Testis (tissue), 3 donors: Measurements from ENCODE around the gene SCN4B. TPM values are rescaled to one million over a fixed set of nuclear protein-coding genes. Genes with fewer than 3 reads are reported as not detected.

Source experiments
- DNase-seq: peaks from one replicate; pipeline ENCODE4 v3.0.0-alpha.2; 2019
- H3K27ac ChIP-seq, 2 donors: fragments of 200-600 bp; sonication (generic); one replicate each; pipeline ENCODE4 v1.5.1; 2019
- H3K27me3 ChIP-seq: fragments of 200-600 bp; sonication (generic); one replicate; pipeline ENCODE4 v1.5.1; 2019
- H3K36me3 ChIP-seq: fragments of 200-600 bp; sonication (generic); one replicate; pipeline ENCODE4 v1.5.1; 2017; ENCODE audit warnings: low read depth; ENCODE audit errors: missing control alignments
- H3K4me1 ChIP-seq: fragments of 200-600 bp; sonication (generic); one replicate; pipeline ENCODE4 v1.5.1; 2019
- H3K4me3 ChIP-seq, 2 donors: fragments of 200-600 bp; sonication (generic); one replicate each; pipeline ENCODE4 v1.5.1; 2017 to 2019
- H3K9me3 ChIP-seq: fragments of 200-600 bp; sonication (generic); one replicate; pipeline ENCODE4 v1.5.1; 2017
- POLR2A ChIP-seq: fragments of 450-650 bp; IDR thresholded peaks from one replicate; pipeline ENCODE4 v1.6.1; 2017; ENCODE audit warnings: antibody characterized with exemption, mild to moderate bottlenecking, moderate library complexity
- WGBS, 2 donors: methylation state at CpG; one replicate each; pipeline ENCODE4 v1.1.5; 2018; 5-methylcytosine and 5-hydroxymethylcytosine counted together
- intact Hi-C: fragments of 100-400 bp; cut with DNase I; formaldehyde crosslinking; loops from one replicate; pipeline ENCODE4 v1.15.1; 2023; ENCODE audit warnings: low total_unique reads
- polyA plus RNA-seq: library from polyadenylated mRNA; stranded (reverse); fragments of 350-450 nt; fragmentation: Illumina TruSeq; extraction: RNeasy Lipid Tissue Mini Kit (QIAGEN cat#74804); gene quantifications from one replicate; pipeline ENCODE4 v1.2.3, GENCODE V29; 2014; ENCODE audit warnings: low read depth, low replicate concordance; ENCODE audit not compliant: insufficient read depth
- total RNA-seq, 2 donors: library from RNA; depleted of rRNA; stranded (reverse); fragments of >200 nt; gene quantifications; one replicate each; pipeline ENCODE4 v1.2.3, GENCODE V29; 2016
- TF ChIP-seq, protein P1 (sequence below), 3 experiments: fragments of 450-650 bp in 2 of 3; fragments of 200-600 bp in 1 of 3; sonication (generic) in 1 of 3; IDR thresholded peaks; one replicate each; pipeline ENCODE4 v1.5.1; 2016 to 2019; ENCODE audit warnings: antibody characterized with exemption in 3 of 3, mild to moderate bottlenecking in 2 of 3, moderate library complexity in 1 of 3

Gene SCN4B
- total and polyA plus RNA-seq, 3 donors from 2014 or later, result 1.9 to 4.9 (median 2.0) TPM

DNA sequence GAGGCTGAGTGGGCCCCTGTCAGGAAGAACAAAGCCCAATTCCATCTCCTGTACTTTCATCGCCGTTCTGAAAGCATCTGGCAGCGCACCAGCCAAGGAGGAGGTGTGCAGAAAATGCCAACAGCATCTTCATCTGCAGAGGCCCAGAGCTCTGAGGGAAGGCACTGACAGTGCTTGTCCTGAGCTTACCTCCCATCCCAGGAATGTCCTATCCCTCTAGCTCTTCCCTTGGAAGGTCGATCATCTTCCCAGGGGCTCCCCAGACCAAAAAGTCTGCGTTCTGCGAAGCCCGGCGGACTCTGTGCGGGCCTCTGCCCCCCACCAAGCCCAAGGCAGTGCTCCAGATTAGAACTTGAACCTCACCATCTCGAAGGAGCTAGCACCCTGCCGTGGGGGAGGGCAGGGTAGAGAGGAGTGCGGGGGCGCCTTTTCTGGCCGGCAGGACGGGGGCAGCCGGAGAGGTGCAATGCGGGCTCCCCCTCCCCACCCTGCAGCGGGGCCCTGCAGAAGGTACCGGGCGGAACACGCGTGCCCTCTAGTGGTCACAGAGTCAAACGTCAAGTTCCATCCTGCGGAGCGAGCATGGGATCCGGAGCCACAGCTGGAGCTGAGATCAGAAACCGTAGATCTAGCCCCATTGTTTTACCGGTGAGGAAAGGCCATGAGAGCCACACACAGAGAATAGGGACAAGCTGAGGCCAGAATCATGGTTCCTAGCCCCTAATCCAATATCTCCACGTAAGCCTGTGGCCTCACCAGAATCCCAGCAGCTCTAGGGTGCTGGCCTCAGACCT, 18.8 kb upstream of the SCN4B start:
- DNase-seq, result peak; percentile 85
- intact Hi-C loops, result no loop called here
- no peak overlapping the region for H3K27ac ChIP-seq
- H3K9me3 ChIP-seq, result no peaks in the 10 kb centered on the region
- WGBS, 2 donors, result 4 to 9% methylated on average over 10 to 29 of the region's 29 CpGs
- H3K27me3 ChIP-seq, result no peaks in the 10 kb centered on the region
- H3K36me3 ChIP-seq, result no peaks in the 10 kb centered on the region
- peak overlapping the region in 1 of 2 donors; percentile 20 for H3K4me3 ChIP-seq
- peaks cover 4% of the 10 kb centered on the region for H3K4me1 ChIP-seq
- TF ChIP-seq, protein P1, sequence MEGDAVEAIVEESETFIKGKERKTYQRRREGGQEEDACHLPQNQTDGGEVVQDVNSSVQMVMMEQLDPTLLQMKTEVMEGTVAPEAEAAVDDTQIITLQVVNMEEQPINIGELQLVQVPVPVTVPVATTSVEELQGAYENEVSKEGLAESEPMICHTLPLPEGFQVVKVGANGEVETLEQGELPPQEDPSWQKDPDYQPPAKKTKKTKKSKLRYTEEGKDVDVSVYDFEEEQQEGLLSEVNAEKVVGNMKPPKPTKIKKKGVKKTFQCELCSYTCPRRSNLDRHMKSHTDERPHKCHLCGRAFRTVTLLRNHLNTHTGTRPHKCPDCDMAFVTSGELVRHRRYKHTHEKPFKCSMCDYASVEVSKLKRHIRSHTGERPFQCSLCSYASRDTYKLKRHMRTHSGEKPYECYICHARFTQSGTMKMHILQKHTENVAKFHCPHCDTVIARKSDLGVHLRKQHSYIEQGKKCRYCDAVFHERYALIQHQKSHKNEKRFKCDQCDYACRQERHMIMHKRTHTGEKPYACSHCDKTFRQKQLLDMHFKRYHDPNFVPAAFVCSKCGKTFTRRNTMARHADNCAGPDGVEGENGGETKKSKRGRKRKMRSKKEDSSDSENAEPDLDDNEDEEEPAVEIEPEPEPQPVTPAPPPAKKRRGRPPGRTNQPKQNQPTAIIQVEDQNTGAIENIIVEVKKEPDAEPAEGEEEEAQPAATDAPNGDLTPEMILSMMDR (IDR thresholded peaks at IDR 0.05), result peak; percentile 46 to 85 (median 85)
- no peak for TF ChIP-seq POLR2A

DNA sequence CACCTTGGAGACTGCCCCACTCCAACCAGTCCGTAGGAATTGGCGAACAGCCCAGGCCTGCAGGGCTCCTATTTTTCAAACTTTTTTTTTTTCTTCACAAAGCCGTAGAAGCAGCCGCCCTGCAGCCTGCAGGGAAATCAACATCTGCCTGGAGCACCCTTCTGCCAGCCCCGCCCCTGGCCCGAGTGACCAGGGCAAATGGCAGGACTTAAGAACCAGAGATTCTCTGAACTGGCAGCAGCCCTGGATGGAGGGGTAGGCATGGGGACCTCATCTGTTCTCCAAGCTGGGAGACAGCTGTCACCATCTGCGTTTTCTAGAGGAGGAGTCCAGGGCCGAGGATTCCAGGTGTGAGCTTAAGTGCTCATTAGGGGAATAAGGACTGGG, 18.3 kb upstream of the SCN4B start:
- Histone ChIP-seq H3K27me3 (no peaks in the 10 kb centered on the region), H3K36me3 (no peaks in the 10 kb centered on the region), H3K9me3 (no peaks in the 10 kb centered on the region), H3K4me1 (peaks cover 4% of the 10 kb centered on the region), H3K27ac (no peak overlapping the region), H3K4me3 (no peak overlapping the region)
- 50 to 55% methylated on average over 6 to 8 of the region's 8 CpGs for WGBS, 2 donors
- no peak for DNase-seq
- no peak for TF ChIP-seq POLR2A
- TF ChIP-seq, protein P1 (IDR thresholded peaks at IDR 0.05), result no peak
- intact Hi-C loops, result no loop called here

- intact Hi-C loops, result no loop called here
- Histone ChIP-seq H3K4me1 (peaks cover 4% of the 10 kb centered on the region), H3K9me3 (no peaks in the 10 kb centered on the region), H3K36me3 (no peaks in the 10 kb centered on the region), H3K27me3 (no peaks in the 10 kb centered on the region), H3K27ac (no peak overlapping the region), H3K4me3 (no peak overlapping the region)
- WGBS, 2 donors, result 83 to 87% methylated on average over 9 of the region's 9 CpGs
- DNase-seq, result no peak
- TF ChIP-seq, protein P1 (IDR thresholded peaks at IDR 0.05), result no peak
- TF ChIP-seq POLR2A, result no peak
Observed at GRCh38 chr11:118170231-118170630, 17.6 kb upstream of the SCN4B start.

- H3K27me3 ChIP-seq, result no peaks in the 10 kb centered on the region
- intact Hi-C loops, result no loop called here
- TF ChIP-seq, protein P1 (IDR thresholded peaks at IDR 0.05), result no peak
- TF ChIP-seq POLR2A, result no peak
- H3K4me3 ChIP-seq, result no peak overlapping the region
- peaks cover 4% of the 10 kb centered on the region for H3K4me1 ChIP-seq
- DNase-seq, result no peak
- 78 to 85% methylated on average over 7 of the region's 7 CpGs for WGBS, 2 donors
- no peaks in the 10 kb centered on the region for H3K9me3 ChIP-seq
- H3K36me3 ChIP-seq, result no peaks in the 10 kb centered on the region
- no peak overlapping the region for H3K27ac ChIP-seq
Observed at GRCh38 chr11:118169300-118170140, 16.9 kb upstream of the SCN4B start.
